GM18499 (cell line): ENCODE results near the gene DENND4A.
"Not testable (repeated sequence)": the region's sequence is repeated elsewhere in the genome, so short reads cannot be mapped to it uniquely, and the experiment has no call there.

Experiments used
- ATAC-seq: cut with Tn5 transposase; IDR thresholded peaks from one replicate; pipeline ENCODE4 v1.9.1; 2021; ENCODE audit warnings: moderate number of reproducible peaks; ENCODE audit not compliant: insufficient read depth, unreplicated experiment

The DENND4A gene

DNA sequence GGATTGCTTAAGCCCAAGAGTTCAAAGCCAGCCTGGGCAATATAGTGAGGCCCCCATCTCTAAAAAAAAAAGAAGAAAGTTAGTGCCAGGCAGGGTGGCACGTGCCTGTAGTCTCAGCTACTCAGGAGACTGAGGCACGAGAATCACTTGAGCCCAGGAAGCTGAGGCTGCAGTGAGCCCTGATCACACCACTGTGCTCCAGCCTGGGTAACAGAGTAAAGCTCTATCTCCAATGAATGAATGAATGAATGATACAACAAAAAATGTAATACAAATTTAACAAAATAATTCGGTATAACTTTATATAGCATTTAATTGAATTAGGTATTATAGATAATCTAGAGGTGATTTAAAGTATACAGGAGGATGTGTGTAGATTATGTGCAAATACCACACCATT is 29.7 kb downstream of the DENND4A start:
- no peak for ATAC-seq

DNA sequence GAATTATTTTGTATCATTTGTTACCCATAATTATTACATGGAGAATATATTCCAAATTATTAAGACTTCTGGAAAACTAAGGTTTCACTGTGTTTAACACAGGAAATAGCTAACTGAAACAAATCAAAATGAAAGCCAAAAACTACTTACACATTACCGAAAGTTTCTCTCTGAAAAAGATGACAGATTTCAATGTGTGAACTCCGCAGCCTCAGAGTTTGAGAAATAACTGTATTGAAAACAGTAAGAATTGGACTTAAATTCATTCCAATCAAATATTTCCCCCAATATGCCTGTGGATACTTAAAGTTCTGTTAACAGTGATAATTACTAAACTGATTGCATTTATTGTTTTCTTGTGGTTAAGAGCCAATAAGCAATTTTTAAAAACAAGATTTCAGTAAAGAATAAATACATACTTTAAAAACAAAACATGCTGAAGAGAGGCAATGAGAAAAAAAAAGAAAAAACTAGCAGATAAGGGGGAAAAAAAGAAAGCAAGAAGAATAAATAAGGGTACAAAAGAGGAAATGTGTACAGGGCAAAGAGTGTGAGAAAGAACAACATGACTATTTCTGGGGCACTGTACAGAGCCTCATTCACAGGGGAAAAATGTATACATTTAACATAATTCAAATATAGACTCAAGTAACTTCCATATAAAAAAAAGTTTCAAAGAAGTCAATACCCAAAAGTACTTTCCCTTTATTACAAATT is 30.7 kb downstream of the DENND4A start:
- ATAC-seq: no peak

- no peak for ATAC-seq
Observed at GRCh38 chr15:65759441-65759840, 32.7 kb downstream of the DENND4A start.

GRCh38 chr15:65758242-65758641 is 33.9 kb downstream of the DENND4A start:
- no peak for ATAC-seq

DNA sequence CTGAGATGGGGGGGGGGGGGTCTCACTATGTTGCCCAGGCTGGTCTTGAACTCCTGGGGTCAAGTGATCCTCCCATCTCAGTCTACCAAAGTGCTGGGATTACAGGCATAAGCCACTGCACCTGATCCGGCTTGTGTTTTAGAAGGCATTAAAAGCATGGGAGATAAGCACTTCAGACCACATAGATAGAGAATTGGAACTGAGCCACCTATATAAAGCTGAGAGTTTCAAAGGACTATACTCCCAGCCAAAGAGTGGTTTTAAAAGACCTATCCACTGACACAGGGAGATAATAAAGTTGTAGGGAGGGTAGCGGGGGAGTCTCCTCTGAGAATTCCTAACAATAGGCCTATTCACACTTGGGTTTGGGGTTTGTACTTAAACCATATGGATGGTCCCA is 34.8 kb downstream of the DENND4A start:
- no peak for ATAC-seq

DNA sequence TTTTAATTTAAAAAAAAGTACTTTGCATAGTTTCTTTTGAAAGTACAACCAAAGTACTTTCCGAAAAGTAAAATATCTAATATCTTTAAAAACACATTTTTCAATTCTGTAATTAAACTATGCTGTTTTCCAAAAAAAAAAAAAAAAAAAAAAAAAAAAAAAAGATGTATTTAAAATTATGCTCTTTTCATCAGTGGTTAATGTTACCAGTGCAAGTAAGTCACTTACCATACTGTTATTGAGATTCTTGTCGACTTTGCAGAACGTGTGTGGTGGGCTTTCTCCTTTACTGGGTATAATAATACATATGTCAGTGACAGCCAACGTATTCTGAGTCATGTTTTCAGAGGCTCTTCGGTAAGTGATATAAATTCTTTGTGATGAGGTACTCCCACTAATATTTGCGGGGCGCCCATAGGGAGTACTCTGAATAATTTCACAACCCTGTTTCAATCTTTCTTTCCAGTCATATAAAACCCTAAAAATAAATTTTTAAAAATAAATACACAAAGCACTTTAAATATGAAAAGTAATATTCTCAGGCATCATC is 39.9 kb downstream of the DENND4A start:
- ATAC-seq: no peak

DNA sequence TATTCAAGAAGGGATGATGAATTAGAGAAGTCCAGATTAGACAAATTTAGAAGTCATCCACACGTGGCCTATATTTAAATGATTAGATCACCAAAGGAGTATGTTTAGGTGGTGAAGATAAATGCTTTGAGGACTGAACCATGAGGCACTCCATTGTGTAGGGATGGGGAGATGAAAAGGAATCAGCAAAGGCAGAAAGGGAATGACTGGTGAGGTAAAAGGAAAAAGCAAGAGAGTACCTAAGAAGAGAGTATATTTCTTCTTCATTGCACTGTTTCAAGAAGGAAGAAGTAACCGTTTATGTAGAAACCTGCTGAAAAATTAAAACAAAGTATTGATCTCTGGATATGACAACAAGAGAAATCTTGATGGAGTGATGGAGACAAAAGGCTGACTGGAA is 40.7 kb downstream of the DENND4A start:
- no peak for ATAC-seq

DNA sequence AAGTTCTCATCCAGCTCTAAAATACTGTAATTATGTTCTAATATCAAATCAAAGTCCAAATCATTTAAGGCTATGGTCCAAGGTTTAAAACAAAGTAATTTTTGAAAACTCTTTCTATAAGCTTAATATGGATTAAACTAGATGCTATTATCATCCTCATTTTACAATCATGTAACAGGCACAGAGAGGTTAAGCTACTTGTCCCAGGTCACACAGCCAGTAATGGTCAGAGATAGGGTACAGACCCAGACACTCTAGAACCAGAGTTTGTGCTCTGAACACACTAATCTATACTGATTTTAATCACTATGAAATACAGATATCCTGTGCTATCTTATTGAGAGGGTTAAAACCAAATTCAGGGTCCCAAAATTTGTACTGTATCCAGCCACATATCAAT is 44.8 kb downstream of the DENND4A start:
- ATAC-seq: no peak

GRCh38 chr15:65743637-65744252 is 48.3 kb downstream of the DENND4A start:
- ATAC-seq: no peak

DNA sequence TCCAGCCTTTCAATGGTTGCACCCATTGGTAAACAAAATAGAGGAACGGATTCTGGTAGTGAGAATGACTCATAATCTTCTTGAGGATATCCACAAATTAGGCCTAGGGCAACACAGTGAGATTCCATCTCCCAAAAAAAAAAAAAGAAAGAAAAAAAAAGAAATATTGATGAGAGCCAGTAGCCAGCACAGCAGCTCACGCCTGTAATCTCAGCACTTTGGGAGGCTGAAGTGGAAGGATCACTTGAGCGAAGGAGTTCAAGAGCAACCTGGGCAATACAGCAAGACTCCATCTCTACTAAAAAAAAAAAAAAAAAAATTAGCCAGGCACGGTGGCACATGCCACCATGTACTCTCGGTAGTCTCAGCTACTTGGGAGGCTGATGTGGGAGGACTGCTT is 51.9 kb downstream of the DENND4A start:
- no peak for ATAC-seq

GRCh38 chr15:65738649-65739048 is 53.4 kb downstream of the DENND4A start:
- ATAC-seq: no peak

DNA sequence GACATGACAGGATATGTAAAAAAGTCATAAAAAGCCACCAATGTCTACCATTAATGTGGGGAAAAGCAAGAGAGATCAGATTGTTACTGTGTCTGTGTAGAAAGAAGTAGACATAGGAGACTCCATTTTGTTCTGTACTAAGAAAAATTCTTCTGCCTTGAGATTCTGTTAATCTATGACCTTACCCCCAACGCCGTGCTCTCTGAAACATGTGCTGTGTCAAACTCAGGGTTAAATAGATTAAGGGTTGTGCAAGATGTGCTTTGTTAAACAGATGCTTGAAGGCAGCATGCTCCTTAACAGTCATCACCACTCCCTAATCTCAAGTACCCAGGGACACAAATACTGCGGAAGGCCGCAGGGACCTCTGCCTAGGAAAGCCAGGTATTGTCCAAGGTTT is 58.5 kb downstream of the DENND4A start:
- not testable (repeated sequence) for ATAC-seq

- no peak for ATAC-seq
Observed at GRCh38 chr15:65732698-65733097, 59.4 kb downstream of the DENND4A start.

DNA sequence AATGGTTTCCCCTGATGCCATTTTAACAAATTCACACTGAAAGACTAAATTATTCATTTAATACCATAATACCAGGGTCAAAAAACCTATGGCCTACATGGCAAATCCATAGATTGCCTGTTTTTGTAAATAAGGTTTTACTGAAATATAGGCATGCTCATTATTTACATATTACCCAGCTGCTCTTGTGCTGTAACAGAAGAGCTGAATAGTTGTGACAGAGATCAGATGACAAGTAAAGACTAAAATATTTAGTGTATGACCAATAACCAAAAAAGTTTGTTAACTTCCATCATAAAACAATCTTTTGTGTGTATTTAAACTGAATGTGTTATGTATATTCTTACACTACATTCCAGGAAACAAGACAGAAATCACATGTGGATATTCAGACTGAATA is 60.2 kb downstream of the DENND4A start:
- ATAC-seq: no peak

GRCh38 chr15:65730549-65731172 is 61.4 kb downstream of the DENND4A start:
- no peak for ATAC-seq

DNA sequence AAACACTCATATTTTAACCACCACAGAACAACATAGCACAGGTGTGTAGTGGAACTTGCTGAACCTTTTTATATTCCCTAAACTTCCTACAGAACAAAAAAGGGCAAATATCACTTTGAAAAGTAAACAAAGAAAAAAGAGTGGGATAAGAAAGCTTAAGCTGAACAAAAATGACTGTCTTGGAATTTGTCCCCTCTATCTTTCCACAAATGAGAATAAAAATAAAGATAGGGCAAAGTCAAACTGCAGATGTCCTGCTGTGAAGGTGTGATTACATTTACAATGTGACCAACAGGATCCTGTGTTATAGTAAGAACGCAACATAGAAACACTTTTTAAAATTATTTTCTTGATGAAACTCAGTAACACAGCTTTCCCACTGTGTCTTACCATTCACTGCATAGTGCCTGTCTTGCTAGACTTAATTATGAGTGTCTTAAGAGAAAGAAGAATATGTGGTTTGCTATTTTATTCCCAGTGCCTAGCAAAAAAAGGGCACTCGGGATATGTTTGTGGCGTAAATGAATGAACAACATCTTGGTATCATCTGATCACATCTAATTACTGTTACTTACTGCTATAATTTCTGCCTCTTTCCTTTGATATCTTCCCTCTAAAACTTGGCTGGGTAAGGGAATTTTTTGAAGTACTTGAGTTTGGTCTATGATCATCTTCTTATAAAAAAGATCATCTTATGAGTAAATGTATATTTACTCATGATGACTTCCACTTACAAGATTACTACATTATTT is 67.5 kb downstream of the DENND4A start:
- no peak for ATAC-seq

DNA sequence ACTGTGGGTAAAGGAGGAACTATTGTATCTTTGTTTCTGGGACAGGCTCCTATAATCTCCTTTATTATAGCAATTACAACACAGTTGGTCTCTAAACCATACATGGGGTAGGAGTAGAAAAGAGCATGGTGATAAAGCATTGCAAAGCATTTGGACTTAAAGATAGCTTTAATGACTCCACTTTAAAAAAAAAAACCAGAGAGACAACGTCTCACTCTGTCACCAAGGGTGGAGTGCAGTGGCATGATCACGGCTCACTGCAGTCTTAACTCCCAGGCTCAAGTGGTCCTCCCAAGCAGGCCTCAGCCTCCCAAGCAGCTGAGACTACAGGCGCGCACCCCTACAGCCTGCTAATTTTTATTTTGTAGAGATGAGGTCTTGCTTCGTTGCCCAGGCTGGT is 68.2 kb downstream of the DENND4A start:
- ATAC-seq: no peak

GRCh38 chr15:65722191-65722590 is 69.9 kb downstream of the DENND4A start:
- no peak for ATAC-seq

DNA sequence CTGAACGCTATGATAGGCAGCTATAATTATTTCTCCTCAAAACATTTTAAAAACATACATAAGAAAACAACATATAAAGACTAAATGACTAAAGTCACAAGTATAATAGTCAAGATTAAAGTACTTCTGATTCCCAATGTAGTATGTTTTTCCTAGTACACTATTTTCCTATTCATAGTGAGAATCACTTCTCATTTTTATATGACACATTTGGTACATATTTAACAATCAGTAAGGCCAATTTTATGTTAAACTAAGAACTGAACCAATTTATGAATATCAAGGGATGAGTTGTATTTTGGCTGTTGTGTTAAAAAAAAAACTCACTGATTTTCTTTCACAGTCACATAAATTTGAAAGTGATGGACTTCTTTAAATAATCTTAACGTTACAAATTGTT is 79.7 kb downstream of the DENND4A start:
- ATAC-seq: no peak

DNA sequence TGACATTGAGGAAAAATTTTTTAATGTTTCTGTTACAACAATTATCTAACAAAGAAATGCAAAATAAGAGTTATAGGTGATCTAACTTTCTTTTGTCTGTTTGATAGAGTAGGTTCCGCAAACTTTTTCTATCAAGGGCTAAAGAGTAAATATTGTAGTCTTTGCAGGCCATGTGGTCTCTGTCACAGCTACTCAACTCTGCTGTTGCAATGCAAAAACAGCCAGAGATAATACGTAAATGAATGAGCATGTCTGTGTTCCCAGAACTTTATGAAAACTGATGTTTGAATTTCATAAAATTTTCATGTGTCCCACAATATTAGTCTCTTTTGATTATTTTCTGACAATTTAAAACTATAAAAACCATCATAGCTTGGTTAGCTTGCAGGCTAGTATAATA is 97.0 kb downstream of the DENND4A start:
- ATAC-seq: no peak

- no peak for ATAC-seq
Observed at GRCh38 chr15:65690778-65691177, 101.3 kb downstream of the DENND4A start.
